Stimulated activated CD8-positive, alpha-beta memory T cell treated with anti-CD3 and anti-CD28 coated beads, Interleukin-15, amount 100 ng/mL, for 1 hour (primary cell): Measurements from ENCODE around the gene LTBP1.
"Not testable (repeated sequence)": the region's sequence is repeated elsewhere in the genome, so short reads cannot be mapped to it uniquely, and the experiment has no call there.

Source experiments
- DNase-seq: peaks from one replicate; pipeline ENCODE4 v3.0.0-alpha.2; 2020; ENCODE audit warnings: low read depth

Gene LTBP1

DNA sequence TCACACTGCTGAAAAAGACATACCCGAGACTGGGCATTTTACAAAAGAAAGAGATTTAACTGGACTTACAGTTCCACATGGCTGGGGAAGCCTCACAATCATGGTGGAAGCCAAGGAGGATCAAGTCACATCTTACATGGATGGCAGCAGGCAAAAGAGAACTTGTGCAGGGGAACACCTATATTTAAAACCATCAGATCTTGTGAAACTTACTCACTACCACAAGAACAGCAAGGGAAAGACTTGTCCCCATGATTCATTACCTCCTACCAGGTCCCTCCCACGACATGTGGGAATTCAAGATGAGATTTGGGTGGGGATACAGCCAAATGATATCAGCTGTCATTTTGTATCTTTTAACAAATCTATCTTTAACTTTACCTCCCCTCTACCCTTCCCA, 278.6 kb downstream of the LTBP1 start:
- DNase-seq: no peak

DNA sequence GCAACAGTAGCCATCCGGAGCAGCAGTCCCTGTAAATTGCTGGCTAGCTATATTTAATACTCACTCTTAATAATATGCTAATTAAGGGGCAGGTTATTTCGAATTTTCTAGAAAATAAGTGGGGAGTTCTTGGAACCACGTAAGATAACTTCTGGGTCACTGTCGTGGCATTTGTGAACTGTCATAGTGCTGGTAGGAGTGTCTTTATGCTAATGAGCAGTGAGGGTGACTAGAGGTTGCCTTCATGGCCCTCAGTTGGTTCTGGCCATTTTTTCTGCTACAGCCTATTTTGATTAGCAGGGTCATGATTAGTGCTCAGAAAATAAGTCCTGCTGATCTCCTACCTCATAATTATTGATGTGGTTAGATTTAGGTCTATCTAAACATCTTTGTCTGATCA, 279.8 kb downstream of the LTBP1 start:
- no peak for DNase-seq

DNA sequence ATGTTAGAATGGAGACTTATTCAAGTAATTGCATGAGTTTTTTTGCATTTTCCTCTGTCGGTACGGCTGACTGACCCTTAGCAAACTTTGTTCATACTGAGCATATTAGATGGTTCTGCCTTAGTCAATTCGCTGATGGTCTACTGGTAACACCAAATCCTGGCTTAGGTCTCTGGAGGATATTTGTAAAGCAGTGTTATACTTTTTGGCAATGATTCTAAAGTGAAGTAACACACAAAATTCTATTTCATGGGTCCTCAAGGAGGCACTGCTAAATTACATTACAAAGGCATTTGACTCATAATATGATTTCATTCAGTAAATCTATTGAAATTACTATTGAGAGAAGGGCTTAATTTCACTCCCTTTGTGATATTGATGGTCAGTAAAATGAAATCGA, 282.9 kb downstream of the LTBP1 start:
- no peak for DNase-seq

- no peak for DNase-seq
These were observed 283.4 kb downstream of the LTBP1 start for GRCh38 chr2:33230195-33230594.

- no peak for DNase-seq
These were observed 284.1 kb downstream of the LTBP1 start for GRCh38 chr2:33230842-33231241.

DNA sequence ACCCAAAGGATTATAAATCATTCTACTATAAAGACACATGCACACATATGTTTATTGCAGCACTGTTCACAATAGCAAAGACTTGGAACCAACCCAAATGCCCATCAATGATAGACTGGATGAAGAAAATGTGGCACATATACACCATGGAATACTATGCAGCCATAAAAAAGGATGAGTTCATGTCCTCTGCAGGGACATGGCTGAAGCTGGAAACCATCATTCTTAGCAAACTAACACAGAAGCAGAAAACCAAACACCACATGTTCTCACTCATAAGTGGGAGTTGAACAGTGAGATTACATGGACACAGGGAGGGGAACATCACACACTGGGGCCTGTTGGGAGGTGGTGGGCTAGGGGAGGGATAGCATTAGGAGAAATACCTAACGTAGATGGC, 288.8 kb downstream of the LTBP1 start:
- not testable (repeated sequence) for DNase-seq

DNA sequence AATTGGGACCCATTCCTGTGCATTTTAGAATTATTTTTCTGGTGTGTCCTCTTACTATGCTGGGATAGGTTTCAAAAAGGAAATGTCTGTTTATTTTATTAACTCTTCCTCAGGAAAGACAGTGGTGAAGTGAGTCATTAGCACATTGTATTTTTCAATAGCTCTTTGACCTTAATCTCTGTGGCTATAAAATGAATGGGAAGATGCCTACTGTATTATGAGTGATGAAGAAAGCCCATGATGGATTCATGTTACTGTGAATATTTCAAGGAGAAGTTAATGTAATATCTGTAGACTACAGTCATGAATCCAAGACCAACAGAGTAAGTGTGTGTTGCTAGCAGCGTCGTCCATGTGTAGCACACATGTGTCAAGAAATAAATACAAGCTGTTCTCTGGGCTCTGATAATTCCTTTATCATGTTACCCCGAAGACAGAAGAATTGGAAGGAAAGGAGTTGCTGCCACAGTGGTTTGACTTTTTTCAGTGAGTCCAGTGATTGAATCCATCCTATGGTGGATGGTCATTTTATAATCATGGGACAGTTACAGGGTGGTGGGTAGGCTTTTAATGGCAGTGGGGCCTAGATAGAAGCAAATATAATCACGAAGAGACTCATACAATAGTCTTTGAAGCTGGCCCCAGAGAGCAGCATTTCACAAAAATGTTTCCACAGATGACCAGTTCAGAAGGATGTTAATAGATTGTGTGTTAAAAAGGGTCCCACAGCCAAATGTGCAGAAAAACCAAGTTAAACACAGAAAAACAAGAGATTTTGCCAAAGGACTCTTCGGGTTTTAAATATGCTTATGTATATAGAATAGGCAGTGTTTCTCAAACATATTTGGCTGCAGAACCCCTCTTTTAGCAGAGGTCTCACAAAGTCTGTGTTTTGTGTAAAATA, 290.0 kb downstream of the LTBP1 start:
- DNase-seq: no peak

GRCh38 chr2:33238111-33238510, 291.4 kb downstream of the LTBP1 start:
- no peak for DNase-seq

- no peak for DNase-seq
These were observed 293.4 kb downstream of the LTBP1 start for GRCh38 chr2:33240178-33240577.

GRCh38 chr2:33241072-33241471, 294.3 kb downstream of the LTBP1 start:
- DNase-seq: no peak

GRCh38 chr2:33241581-33241980, 294.8 kb downstream of the LTBP1 start:
- no peak for DNase-seq

DNA sequence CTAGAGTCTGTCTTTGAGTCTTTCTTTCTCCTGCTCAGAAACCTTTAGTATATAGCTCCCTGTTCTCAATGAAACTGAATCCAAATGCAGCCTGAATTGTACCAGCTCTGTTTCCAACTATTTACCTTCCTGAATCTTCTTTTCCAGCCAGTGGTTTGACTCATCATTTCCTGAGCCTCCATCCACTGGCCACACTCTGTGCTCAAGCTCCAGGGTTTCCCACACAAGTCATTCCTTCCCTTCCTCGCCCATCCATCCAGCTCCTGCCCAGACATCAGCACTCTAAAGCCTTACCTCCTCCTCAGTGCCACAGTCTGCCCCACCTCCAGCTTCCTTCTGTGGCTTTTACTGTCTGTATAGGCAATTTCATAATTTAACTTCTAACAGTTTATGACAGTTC, 296.1 kb downstream of the LTBP1 start:
- DNase-seq: no peak

DNA sequence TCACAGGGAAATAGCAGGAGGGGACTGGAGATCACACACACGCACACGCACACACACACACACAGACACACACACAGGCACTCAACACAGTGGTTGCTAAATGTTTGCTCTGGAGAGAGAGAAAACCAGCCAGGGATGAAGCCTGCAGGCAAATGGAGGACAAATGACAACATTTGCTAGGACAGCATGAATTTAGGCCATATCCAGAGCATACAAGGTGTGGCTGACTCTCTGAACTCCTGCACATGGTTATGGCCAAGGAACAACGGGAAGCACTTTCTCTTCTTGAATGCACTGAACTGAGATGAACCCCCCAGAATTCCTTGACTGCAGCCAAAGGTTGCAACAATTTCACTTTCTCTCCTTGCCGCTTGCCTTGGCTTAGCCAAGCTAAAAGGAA, 299.7 kb downstream of the LTBP1 start:
- DNase-seq: no peak

GRCh38 chr2:33247365-33247764, 300.6 kb downstream of the LTBP1 start:
- no peak for DNase-seq

- DNase-seq: no peak
These were observed 303.8 kb downstream of the LTBP1 start for GRCh38 chr2:33250417-33251029.

DNA sequence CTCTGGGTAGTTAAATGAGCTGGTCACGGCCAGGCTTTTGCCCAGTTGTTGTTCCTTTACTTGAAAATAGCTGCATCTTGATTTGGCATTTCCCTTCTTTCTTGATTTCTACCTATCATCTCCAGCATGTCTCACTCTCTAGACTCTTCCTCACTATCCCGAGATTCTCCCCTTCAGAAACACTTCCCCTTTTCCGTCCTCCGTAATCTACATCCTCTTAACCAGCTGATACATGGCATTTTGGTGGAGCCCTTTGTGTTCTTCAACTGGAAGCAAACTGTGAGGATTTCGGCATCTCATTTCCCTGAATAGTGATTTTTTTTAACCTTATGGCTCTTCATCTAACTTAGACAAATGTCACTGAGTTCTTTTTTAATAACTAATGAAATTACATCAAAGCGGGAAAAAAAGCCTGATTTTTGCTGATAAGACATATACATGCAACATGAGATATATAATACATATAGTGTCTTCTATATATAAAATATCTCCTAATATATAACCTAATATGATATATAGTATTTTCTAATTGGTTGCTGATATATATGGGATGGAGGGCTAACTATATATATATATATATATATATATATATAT, 309.5 kb downstream of the LTBP1 start:
- DNase-seq: no peak

GRCh38 chr2:33258387-33258786, 311.6 kb downstream of the LTBP1 start:
- DNase-seq: no peak

- DNase-seq: no peak
These were observed 315.3 kb downstream of the LTBP1 start for GRCh38 chr2:33262097-33262496.

- no peak for DNase-seq
These were observed 318.0 kb downstream of the LTBP1 start for GRCh38 chr2:33264766-33265165.

DNA sequence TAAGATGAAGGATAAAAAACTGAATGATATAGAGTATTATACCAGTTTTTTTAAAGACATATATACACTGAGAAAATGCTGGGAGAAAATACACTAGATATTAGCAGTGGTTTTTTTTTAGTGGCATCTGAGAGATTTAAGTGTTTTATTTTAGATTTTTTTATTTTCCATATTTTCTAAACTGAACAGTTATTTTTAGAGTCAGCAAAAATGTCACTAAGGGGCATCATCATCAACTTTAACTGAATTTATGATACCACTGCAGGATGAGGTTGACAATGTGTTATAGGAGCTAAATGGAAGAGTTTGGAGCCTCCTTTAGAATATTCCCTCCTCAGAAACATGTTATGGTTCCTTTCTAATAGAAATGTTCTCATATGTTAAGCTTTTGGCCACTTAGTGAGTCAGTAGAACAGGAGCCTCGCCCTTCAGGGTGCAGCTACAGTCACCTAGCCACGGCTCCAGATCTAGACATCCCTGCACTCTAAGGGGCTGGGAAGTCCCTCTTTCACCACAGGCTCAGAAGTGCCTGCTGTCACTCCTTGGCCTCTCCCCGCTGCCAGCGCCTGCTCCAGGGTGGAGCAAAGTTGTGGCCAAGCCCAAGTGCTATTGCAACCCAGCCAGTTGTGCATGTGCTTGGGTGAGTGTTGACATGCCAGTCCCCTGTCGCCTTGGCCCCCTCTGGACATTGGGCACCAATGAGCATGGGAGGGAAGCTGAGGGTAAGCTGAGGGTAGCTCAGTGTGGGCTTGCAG, 319.0 kb downstream of the LTBP1 start:
- DNase-seq: no peak

DNA sequence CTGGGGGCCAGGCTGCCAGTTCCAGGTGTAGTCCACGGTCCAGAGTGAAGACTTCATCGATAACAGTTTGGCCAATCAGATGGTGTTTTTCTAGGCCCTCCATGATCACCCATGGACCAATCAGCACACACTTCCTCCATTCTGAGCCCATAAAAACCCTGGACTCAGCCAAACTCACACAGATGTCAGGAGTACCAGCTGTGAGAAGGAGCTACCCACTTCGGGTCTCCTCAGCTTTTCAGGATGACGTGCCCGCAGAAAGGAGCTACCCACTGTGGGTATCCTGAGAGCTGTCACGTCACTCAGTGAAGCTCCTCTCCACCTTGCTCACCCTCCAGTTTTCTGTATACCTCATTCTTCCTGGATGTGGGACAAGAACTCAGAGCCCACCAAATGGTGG, 319.7 kb downstream of the LTBP1 start:
- DNase-seq: no peak

DNA sequence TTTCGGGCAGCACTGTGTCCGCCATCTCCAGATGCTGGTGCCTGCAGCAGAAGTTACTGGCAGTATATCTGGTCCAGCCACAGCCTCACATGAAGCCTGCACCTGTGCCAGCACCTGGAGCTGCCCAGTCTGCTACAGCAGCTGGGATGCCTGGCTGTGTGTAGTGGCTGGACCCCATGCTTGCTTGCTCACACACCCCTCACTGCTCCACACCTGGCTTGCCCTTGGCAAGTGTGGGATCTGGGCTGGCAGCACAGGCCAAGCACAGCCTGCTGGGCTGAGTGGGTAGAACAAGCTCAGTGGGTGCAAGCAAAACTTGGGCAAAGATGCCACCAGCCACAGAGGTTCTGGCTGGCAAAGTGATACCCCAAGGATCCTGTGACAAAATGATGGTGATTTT, 320.3 kb downstream of the LTBP1 start:
- no peak for DNase-seq

DNA sequence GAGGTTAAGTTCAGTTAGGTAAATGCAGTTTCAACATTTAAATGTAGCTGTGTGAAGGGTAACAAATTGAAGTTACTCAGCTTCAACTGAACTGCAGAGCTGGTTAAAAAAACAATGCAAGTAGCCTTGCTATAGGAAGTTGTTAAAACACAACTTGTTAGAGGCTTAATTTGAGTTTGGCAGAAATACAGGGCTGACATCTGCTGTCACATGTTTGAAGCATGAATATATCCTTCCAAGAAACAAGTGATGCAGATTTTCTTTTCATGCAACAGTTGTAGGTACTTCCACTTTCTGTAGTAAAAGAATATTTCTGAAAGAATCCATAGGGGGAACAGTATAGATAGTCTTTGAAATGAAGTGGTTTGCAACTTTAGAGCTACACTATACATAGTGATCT, 321.0 kb downstream of the LTBP1 start:
- no peak for DNase-seq
